Measurements from ENCODE around the gene AOPEP.

Gene AOPEP

GRCh38 chr9:94922098-94922607 is 195.7 kb downstream of the AOPEP start:
- Histone ChIP-seq H4K20me1 (ENCODE audit: insufficient read depth, low read length) (no peaks in the 10 kb centered on the region), H3K79me2 (ENCODE audit: low read length) (no peaks in the 10 kb centered on the region), H3K4me3 (ENCODE audit: low read length) (peak overlapping the region; percentile 43; the same call in 1 of the 2 replicates), H3K27ac (ENCODE audit: low read length) (no peak overlapping the region; the same call in 1 of the 2 replicates), H3K27me3 (ENCODE audit: low read depth, low read length) (no peaks in the 10 kb centered on the region), H2AFZ (ENCODE audit: low read depth, low read length) (peak overlapping the region; percentile 69; the same call in 1 of the 2 replicates), H3K9me3 (ENCODE audit: insufficient read depth, low read length) (no peaks in the 10 kb centered on the region), H3K4me2 (ENCODE audit: low read length) (peak overlapping the region; percentile 66), H3K36me3 (replicated peaks; ENCODE audit: low read depth, low read length) (no peaks in the 10 kb centered on the region), H3K9ac (ENCODE audit: low read length) (no peak overlapping the region; the same call in 1 of the 2 replicates), H3K4me1 (ENCODE audit: low read length) (peaks cover 26% of the 10 kb centered on the region)
- TF ChIP-seq EZH2phosphoT487 (IDR thresholded peaks at IDR 0.05; ENCODE audit: low read depth) (no peak), CTCF (IDR thresholded peaks at IDR 0.05; ENCODE audit: low read depth, low read length) (no peak)

DNA sequence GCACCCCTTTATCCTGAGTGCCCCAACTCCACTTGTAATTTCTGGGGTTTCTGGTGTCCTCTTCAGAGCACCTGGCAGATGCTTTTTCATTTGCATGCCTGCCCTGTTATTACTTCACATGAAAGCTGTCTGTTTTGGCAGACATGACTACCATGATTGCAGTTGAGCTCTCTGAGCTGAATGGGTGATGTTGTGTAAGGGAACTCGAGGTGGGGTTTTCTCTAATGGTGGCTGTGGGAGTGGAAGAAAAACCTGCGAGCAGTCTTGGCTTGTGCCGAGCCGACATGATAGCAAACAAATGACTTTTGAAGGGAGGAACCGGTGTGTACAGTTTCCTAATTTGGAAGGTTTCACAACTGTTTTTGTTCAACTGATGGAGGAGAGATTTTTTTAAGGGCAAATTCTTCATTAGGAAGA is 196.2 kb downstream of the AOPEP start:
- Histone ChIP-seq H3K27me3 (ENCODE audit: low read depth, low read length) (no peaks in the 10 kb centered on the region), H3K4me1 (ENCODE audit: low read length) (peaks cover 23% of the 10 kb centered on the region), H3K27ac (ENCODE audit: low read length) (no peak overlapping the region; the same call in 1 of the 2 replicates), H3K79me2 (ENCODE audit: low read length) (no peaks in the 10 kb centered on the region), H3K9ac (ENCODE audit: low read length) (peak overlapping the region; percentile 13; the same call in 1 of the 2 replicates), H3K9me3 (ENCODE audit: insufficient read depth, low read length) (no peaks in the 10 kb centered on the region), H4K20me1 (ENCODE audit: insufficient read depth, low read length) (no peaks in the 10 kb centered on the region), H3K36me3 (replicated peaks; ENCODE audit: low read depth, low read length) (no peaks in the 10 kb centered on the region), H3K4me2 (ENCODE audit: low read length) (peak overlapping the region; percentile 66), H2AFZ (ENCODE audit: low read depth, low read length) (peak overlapping the region; percentile 69; the same call in 1 of the 2 replicates), H3K4me3 (ENCODE audit: low read length) (peak overlapping the region; percentile 43)
- TF ChIP-seq EZH2phosphoT487 (IDR thresholded peaks at IDR 0.05; ENCODE audit: low read depth) (no peak), CTCF (IDR thresholded peaks at IDR 0.05; ENCODE audit: low read depth, low read length) (no peak)

GRCh38 chr9:94923326-94924089 is 197.0 kb downstream of the AOPEP start:
- H3K4me3 ChIP-seq (ENCODE audit: low read length): no peak overlapping the region
- no peaks in the 10 kb centered on the region for H3K36me3 ChIP-seq (replicated peaks; ENCODE audit: low read depth, low read length)
- H3K4me1 ChIP-seq (ENCODE audit: low read length): peaks cover 15% of the 10 kb centered on the region
- H4K20me1 ChIP-seq (ENCODE audit: insufficient read depth, low read length): no peaks in the 10 kb centered on the region
- TF ChIP-seq EZH2phosphoT487 (IDR thresholded peaks at IDR 0.05; ENCODE audit: low read depth) (no peak), CTCF (IDR thresholded peaks at IDR 0.05; ENCODE audit: low read depth, low read length) (no peak)
- no peak overlapping the region for H2AFZ ChIP-seq (ENCODE audit: low read depth, low read length)
- H3K9me3 ChIP-seq (ENCODE audit: insufficient read depth, low read length): no peaks in the 10 kb centered on the region
- peak overlapping the region; percentile 66 for H3K4me2 ChIP-seq (ENCODE audit: low read length)
- H3K27ac ChIP-seq (ENCODE audit: low read length): no peak overlapping the region
- H3K27me3 ChIP-seq (ENCODE audit: low read depth, low read length): no peaks in the 10 kb centered on the region
- H3K9ac ChIP-seq (ENCODE audit: low read length): no peak overlapping the region
- no peaks in the 10 kb centered on the region for H3K79me2 ChIP-seq (ENCODE audit: low read length)

- H3K4me2 ChIP-seq (ENCODE audit: low read length): no peak overlapping the region
- H3K27me3 ChIP-seq (ENCODE audit: low read depth, low read length): no peaks in the 10 kb centered on the region
- H3K4me1 ChIP-seq (ENCODE audit: low read length): peaks cover 14% of the 10 kb centered on the region
- H3K27ac ChIP-seq (ENCODE audit: low read length): no peak overlapping the region
- H4K20me1 ChIP-seq (ENCODE audit: insufficient read depth, low read length): no peaks in the 10 kb centered on the region
- no peak overlapping the region for H3K9ac ChIP-seq (ENCODE audit: low read length)
- H3K4me3 ChIP-seq (ENCODE audit: low read length): no peak overlapping the region
- TF ChIP-seq EZH2phosphoT487 (IDR thresholded peaks at IDR 0.05; ENCODE audit: low read depth): no peak
- TF ChIP-seq CTCF (IDR thresholded peaks at IDR 0.05; ENCODE audit: low read depth, low read length): no peak
- H3K9me3 ChIP-seq (ENCODE audit: insufficient read depth, low read length): no peaks in the 10 kb centered on the region
- no peak overlapping the region for H2AFZ ChIP-seq (ENCODE audit: low read depth, low read length)
- no peaks in the 10 kb centered on the region for H3K79me2 ChIP-seq (ENCODE audit: low read length)
- no peaks in the 10 kb centered on the region for H3K36me3 ChIP-seq (replicated peaks; ENCODE audit: low read depth, low read length)
Measured at GRCh38 chr9:94925751-94926430, 199.4 kb downstream of the AOPEP start.

Data from OCI-LY3 (cell line).